Glomerular endothelial cell (primary cell): ENCODE measurements around the gene RNGTT. TPM values are rescaled to one million over a fixed set of nuclear protein-coding genes. Genes with fewer than 3 reads are reported as not detected.
"Not testable (repeated sequence)": the region's sequence is repeated elsewhere in the genome, so short reads cannot be mapped to it uniquely, and the experiment has no call there.

Experiments used
- DNase-seq: peaks from one replicate; pipeline ENCODE4 v3.0.0-alpha.2; 2011; ENCODE audit warnings: low read depth, low spot score; ENCODE audit errors: extremely low read depth
- total RNA-seq: library from RNA; depleted of rRNA; stranded (reverse); fragments of >200 nt; gene quantifications from 2 replicates; pipeline ENCODE4 v1.2.3, GENCODE V29; 2015

The RNGTT gene
- total RNA-seq, 1 donor from 2014 or later = 10.3 TPM

GRCh38 chr6:88825856-88826255 lies 137.6 kb downstream of the RNGTT start:
- no peak for DNase-seq

GRCh38 chr6:88823998-88824397 lies 139.4 kb downstream of the RNGTT start:
- DNase-seq = no peak

GRCh38 chr6:88815491-88815890 lies 147.9 kb downstream of the RNGTT start:
- DNase-seq = no peak

- no peak for DNase-seq
Measured at GRCh38 chr6:88814909-88815308, 148.5 kb downstream of the RNGTT start.

GRCh38 chr6:88813045-88813444 lies 150.4 kb downstream of the RNGTT start:
- DNase-seq = no peak

GRCh38 chr6:88810701-88811100 lies 152.7 kb downstream of the RNGTT start:
- no peak for DNase-seq

GRCh38 chr6:88810089-88810488 lies 153.3 kb downstream of the RNGTT start:
- DNase-seq = no peak

GRCh38 chr6:88808381-88808780 lies 155.0 kb downstream of the RNGTT start:
- no peak for DNase-seq

GRCh38 chr6:88807622-88808021 lies 155.8 kb downstream of the RNGTT start:
- no peak for DNase-seq

GRCh38 chr6:88806728-88807127 lies 156.7 kb downstream of the RNGTT start:
- DNase-seq = no peak

- no peak for DNase-seq
Measured at GRCh38 chr6:88804701-88805100, 158.7 kb downstream of the RNGTT start.

GRCh38 chr6:88785478-88785877 lies 177.9 kb downstream of the RNGTT start:
- DNase-seq = no peak

- peak; percentile 51 for DNase-seq
Measured at GRCh38 chr6:88780714-88781389, 182.6 kb downstream of the RNGTT start.

- DNase-seq = no peak
Measured at GRCh38 chr6:88775866-88776571, 187.4 kb downstream of the RNGTT start.

- not testable (repeated sequence) for DNase-seq
Measured at GRCh38 chr6:88768114-88768513, 195.3 kb downstream of the RNGTT start.

- no peak for DNase-seq
Measured at GRCh38 chr6:88764081-88764480, 199.3 kb downstream of the RNGTT start.

- no peak for DNase-seq
Measured at GRCh38 chr6:88763160-88763559, 200.3 kb downstream of the RNGTT start.

- no peak for DNase-seq
Measured at GRCh38 chr6:88761237-88762031, 202.0 kb downstream of the RNGTT start.

- DNase-seq = no peak
Measured at GRCh38 chr6:88760091-88760490, 203.3 kb downstream of the RNGTT start.

GRCh38 chr6:88750936-88751335 lies 212.5 kb downstream of the RNGTT start:
- no peak for DNase-seq

- DNase-seq = no peak
Measured at GRCh38 chr6:88749849-88750248, 213.6 kb downstream of the RNGTT start.

GRCh38 chr6:88748141-88748540 lies 215.3 kb downstream of the RNGTT start:
- DNase-seq = no peak
